NCI-H2171 (cell line): ENCODE data around the gene EIF4ENIF1.
A peak's percentile ranks its signal among the peaks of the same experiment; 100 is the strongest.
"Not testable (repeated sequence)": the region's sequence is repeated elsewhere in the genome, so short reads cannot be mapped to it uniquely, and the experiment has no call there.

Experiments used
- DNase-seq: peaks from one replicate; lab custom pipeline; 2025; lab: John Stamatoyannopoulos, UW

EIF4ENIF1 gene, protein sequence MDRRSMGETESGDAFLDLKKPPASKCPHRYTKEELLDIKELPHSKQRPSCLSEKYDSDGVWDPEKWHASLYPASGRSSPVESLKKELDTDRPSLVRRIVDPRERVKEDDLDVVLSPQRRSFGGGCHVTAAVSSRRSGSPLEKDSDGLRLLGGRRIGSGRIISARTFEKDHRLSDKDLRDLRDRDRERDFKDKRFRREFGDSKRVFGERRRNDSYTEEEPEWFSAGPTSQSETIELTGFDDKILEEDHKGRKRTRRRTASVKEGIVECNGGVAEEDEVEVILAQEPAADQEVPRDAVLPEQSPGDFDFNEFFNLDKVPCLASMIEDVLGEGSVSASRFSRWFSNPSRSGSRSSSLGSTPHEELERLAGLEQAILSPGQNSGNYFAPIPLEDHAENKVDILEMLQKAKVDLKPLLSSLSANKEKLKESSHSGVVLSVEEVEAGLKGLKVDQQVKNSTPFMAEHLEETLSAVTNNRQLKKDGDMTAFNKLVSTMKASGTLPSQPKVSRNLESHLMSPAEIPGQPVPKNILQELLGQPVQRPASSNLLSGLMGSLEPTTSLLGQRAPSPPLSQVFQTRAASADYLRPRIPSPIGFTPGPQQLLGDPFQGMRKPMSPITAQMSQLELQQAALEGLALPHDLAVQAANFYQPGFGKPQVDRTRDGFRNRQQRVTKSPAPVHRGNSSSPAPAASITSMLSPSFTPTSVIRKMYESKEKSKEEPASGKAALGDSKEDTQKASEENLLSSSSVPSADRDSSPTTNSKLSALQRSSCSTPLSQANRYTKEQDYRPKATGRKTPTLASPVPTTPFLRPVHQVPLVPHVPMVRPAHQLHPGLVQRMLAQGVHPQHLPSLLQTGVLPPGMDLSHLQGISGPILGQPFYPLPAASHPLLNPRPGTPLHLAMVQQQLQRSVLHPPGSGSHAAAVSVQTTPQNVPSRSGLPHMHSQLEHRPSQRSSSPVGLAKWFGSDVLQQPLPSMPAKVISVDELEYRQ

DNA sequence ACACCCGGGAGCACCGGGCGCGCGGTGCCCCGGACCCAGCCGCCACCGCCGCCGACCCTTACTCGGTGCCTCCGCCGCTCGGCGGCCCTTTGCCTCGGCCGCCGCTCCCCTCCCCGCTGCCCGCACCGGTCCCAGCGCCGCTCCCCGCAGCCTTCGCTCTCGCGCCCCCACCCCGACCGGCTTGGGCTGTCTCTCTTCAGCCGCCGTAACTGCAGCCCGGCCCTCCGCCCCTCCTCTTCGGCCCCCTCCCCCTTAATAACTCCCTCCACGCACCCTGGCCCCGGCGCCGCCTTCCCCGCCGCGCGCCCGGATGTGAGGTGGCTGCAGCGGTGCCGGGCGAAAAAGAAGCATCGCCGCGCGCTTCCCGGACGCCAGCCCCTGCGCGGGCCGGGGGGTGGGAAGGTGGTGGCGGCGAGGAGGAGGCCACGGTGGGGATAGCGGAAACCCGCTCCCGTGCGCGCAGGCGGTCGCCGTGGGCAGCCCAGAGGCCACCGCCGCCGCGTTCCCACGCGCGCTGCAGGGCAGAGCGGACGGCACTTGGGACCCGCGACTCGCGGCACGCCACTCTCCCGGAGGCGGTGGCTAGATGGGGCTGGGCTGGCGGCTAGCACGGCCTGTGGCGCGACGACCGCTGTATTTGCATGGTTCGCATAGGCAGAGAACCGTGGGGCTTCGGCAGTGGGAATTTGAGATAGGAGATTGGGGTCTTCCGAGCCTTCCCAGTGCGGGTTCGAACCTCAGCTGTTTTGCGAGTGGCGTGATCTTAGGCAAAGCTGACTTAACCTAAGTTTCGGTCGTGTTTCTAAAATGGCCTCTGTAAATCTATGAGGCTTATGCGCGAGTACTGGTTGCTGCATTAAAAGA lies at the start of gene EIF4ENIF1:
EIF4ENIF1 (minus strand) TSS at position 211 of the 864 bp plus-strand sequence. CDS start 1,124 bp downstream, outside the sequence.
- peak; percentile 86 for DNase-seq

DNA sequence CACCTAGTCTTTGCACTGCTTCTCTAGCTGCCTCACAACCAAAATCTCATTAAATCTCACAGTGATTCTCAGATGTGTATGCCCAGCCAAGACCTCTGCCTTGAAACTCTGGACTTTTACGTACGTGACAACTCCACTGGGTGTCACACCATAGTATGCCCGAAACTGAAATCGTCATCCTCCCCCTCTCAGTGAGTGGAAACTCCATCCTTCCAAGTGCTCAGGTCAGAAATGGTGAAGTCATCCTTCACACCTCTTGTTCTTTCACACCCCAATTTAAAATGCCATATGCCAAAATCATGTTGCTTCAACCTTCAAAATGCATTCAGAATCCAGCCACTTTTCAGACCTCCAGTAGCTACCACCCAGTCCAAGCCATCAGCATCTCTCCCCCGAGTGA lies 49.2 kb upstream of the EIF4ENIF1 start:
- no peak for DNase-seq

DNA sequence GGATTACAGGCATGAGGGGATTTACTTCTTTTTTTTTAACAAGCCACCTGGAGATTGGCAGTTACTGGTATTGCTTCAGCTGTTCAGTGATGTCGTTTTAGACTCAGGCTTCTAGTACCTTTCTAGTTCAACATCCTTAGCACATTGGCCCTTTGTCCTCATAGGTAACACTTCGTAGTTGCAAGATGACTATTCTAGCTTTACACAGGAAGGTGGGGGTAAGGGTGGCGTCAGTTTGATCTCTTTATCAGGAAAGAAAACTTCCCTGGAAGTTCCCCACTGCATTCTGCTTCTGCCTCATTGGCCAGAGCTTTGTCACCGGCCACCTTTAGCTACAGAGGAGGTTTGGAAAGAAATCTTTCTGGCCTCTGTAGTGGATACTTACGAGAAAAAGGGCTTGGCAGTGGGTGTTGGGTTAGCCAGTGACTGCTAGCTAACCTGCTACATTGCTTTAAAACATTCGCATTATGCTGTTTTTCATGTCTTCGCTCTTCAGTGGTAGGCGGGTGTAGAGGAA lies 47.4 kb upstream of the EIF4ENIF1 start:
- DNase-seq, result no peak

DNA sequence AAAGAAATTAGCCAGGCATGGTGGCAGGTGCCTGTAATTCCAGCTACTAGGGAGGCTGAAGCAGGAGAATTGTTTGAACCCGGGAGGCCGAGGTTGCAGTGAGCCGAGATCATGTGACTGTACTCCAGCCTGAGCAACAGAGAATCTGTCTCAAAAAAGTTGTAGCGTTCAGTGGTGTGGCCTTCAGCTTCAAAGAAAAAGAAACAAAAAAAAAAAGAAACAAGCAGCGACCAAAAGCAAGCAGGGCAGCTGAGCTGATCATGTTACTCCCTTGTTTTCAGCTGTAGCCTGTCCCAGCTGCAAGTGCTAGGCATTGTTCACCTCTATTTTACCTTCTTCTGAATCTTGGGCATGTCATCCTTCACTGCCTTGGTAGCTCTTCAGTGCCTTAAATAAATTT lies 43.7 kb upstream of the EIF4ENIF1 start:
- DNase-seq, result no peak

DNA sequence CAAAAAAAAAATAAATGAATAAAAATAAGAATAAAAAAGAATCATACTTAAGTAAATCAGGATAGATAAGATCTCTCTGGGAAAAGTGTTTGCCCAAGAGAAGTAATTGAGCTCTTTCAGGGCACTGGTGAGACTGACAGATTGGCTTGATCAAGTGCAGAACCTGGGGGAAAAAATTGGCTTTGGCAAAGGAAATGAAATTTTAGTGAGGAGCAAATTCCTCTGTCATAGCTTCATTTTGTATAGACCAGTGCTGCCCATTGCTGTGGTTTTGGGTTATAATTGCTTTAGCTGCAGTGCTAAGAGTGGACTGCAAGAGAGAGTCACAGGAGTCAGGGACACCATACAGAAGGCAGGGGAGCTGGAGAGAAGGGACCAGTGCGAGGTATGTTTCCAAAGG lies 42.4 kb upstream of the EIF4ENIF1 start:
- no peak for DNase-seq

DNA sequence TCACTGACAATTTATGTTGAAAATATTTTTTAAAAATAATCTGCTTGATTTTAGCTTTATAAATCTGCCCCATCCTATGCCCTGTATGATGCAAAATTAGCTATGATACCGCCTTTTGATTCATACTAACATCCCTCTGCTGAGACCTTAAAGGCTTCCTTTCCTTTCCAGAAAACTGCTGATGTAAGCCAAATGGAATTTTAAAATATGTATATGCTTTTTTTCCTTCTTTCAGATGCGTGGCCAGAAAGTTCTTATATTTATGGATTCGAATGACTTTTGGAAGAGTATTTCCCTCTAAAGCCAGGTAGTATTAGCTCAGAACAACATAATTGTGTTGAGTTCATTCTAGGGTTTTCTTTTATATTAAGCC lies 41.2 kb upstream of the EIF4ENIF1 start:
- DNase-seq, result no peak

DNA sequence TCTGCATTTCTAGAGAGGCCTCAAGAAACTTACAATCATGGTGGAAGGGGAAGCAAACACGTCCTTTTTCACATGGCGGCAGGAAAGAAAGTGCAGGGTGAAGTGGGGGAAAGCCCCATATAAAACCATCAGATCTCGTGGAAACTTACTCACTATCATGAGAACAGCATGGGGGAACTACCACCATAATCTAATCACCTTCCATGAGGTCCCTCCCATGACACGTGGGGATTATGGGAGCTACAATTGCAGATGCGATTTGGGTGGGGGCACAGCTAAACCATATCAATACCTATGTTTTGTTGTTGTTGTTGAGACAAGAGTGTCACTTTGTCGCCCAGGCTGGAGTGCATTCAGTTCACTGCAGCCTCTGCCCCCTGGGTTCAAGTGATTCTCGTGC lies 36.6 kb upstream of the EIF4ENIF1 start:
- no peak for DNase-seq

DNA sequence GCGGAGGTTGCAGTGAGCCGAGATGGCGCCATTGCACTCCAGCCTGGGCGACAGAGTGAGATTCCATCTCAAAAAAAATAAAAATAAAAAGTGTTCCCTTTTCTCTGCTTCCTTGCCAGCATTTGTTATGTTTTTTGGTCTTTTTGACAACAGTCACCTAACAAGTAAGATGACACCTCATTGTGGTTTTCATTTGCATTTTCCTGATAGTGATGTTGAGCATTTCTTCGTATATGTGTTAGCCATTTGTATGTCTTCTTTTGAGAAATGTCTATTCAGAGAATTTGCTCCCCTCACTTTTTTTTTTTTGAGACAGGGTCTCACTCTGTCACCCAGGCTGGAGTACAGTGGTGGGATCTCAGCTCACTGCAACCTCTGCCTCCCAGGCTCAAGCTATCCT lies 34.5 kb upstream of the EIF4ENIF1 start:
- not testable (repeated sequence) for DNase-seq

DNA sequence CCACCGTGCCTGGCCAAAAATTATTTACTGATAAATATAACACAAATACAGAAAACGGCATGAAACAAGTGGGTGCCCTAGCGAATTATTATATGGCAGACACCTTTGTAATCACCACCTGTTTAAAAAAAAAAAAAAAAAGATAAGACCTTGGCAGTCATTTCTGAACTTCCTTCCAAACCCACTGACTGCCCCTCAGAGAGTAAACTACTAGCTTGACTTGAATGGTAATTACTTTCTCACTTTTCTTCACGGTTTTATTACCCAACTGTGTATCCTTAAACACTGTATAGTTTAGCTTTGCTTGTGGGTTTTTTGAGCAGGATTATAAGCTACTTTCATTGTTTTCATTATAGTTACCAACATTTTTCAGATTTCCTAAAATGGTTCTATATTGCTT lies 30.4 kb upstream of the EIF4ENIF1 start:
- DNase-seq, result no peak

DNA sequence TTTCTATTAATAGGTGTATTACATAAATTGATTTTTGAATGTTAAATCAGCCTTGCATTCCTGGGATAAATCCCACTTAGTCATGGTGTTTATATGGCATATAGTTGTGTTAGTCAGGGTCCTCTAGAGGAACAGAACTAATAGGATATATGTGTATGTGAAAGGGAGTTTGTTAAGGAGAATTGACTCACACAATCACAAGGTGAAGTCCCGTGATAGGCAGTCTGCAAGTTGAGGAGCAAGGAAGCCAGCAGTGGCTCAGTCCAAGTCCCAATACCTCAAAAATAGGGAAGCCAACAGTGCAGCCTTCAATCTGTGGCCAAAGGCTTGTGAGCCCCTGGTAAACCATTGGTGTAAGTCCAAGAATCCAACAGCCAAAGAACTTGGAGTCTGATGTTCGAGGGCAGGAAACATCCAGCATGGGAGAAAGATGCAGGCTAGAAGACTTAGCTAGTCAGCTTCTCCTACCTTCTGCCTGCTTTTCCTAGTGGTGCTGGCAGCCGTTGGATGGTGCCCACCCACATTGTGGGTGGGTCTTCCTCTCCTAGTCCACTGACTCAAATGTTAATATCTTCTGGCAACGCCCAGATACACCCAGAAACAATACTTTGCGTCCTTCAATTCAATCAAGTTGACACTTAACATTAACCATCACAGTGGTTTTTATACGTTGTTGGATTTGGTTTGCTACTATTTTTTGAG lies 19.6 kb upstream of the EIF4ENIF1 start:
- DNase-seq, result no peak

DNA sequence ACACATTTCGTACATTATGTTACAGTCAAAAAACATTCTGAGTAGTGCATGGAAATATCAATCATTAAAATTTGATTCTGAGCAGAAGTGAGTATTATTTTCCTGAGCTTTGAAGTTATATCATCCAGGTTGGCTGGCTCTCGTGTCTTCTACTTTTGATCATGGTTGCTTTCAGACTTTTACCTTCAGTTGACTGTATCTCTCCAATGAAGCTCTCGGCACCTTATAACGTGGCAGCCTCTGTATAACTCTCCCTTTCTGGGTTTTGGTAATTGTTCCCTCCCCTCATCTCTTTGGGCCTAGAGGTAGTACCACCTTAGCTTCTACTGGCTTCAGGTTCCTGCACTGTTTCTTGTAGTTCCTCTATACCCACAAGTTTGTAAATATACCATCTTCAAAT lies 18.9 kb upstream of the EIF4ENIF1 start:
- DNase-seq, result no peak

DNA sequence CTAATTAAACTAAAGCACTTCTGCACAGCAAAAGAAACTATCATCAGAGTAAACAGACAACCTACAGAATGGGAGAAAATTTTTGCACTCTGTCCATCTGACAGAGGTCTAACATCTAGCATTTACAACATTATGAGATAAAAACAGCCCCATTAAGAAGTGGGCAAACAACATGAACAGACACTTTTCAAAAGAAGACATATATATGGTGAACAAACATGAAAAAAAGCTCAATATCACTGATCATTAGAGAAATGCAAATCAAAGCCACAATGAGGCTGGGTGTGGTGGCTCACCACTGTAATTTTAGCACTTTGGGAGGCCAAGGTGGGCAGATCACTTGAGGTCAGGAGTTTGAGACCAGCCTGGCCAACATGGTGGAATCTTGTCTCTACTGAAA lies 17.9 kb upstream of the EIF4ENIF1 start:
- not testable (repeated sequence) for DNase-seq

DNA sequence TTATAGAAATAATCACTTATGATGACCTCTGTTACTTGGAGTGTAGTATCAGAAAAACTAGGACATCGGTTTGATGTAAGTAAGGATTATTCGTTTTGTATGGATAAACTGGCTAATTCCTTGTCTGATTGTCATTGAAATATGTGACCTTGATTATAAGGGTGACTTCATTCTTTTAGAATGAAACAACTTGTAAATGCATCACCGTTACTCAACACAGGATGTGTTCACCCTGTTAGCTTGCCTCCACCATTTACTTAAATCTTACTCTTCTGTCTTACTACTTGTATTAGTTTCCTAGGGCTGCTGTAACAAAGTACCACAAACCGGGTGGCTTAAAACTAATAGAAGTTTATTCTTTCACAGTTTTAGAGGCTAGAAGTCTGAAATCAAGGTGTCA lies 14.6 kb upstream of the EIF4ENIF1 start:
- no peak for DNase-seq

DNA sequence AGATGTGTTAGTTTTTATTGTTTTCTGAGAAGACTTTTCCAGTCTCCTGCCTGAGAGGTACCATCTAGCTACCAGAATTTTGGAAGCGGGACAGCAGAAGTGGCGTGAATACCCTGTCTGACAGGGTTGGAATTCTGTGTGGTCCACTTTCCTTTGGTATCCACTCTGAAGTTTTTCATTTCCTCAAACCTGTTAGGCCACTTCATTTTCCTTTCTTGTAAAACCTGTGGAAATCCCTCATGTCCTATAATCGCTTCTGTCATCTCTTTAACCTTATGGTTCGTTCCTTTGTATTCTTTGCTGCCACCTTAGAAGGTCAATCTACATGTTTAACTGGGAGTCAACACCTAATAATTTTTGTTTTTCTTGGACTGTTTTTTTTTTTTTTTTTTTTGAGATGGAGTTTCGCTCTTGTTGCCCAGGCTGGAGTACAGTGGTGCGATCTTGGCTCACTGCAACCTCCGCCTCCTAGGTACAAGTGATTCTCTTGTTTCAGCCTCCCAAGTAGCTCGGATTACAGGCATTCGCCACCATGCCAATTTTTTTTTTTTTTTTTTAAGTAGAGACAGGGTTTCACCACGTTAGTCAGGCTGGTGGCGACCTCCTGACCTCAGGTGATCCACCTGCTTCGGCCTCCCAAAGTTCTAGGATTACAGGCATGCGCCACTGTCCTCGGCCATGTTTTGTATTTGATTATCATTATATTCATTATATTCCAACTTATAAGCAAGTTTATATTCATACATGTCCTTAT lies 13.7 kb upstream of the EIF4ENIF1 start:
- DNase-seq, result no peak

DNA sequence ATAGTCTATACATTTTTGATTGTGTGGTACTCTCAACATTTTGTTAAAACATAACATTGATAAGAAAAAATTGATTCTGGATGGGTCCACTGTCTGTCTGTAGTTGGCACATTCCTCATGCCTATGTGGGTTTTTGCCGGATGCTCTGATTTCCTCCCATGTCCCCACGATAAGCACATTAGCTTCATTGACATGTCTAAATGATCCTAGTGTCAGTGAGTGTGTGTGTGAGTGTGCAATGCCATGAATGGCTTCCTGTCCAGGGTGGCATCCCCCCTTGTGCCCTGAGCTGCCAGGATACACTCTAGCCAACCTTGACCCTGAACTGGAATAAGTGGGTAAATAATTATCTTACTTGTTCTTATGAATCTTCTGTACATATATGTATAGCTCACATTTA lies 12.1 kb upstream of the EIF4ENIF1 start:
- no peak for DNase-seq

DNA sequence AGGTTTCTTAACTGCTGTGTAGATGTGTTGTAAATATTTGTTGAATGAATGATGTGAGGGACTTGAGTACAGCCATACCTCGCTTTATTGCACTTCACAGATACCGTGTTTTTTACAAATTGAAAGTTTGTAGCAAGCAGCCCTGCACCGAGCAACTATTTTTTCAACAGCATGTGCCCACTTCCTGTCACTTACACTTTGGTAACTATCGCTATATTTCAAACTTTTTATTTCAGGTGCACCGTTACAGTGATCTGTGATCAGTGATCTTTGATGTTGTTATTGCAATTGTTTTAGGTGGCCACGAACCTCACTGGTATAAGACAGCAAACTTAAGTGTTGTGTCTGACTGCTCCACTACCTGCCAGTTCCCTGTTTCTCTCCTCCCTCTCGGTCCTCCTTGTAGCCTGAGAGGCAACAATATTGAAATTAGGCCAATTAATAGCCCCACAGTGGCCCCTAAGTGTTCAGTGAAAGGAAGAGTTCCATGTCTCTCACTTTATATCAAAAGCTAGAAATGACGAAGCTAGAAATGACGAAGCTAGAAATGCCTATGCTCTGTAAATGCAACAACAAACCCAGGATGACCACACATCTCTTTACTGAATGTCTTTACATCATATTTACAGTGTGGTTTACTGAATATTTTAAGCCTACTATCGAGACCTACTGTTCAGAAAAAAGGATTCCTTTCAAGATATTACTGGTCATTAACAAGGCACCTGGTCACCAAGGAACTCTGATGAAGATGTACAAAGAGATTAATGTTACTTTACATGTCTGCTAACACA lies 7.7 kb upstream of the EIF4ENIF1 start:
- no peak for DNase-seq

DNA sequence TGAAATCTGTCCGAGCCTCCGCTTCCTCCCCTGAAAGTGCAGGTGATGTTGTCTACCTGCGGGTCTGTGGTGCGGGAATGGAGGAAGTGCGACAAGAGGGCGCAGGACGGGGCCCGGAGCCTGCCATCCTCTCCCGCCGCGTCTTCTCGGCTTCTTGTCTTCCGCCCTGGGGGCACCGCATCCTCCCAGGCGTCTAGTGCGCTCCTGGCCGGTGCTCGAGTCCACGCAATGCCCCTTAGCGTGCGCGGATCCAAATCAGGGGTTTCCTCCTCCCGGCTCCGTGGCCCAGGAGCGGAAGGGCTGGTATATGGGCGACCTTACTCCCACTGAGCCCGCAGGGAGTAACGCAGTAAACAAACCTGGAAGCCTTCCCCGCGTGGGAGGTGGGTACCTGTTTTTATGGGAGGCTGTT lies 7.1 kb upstream of the EIF4ENIF1 start:
- no peak for DNase-seq

DNA sequence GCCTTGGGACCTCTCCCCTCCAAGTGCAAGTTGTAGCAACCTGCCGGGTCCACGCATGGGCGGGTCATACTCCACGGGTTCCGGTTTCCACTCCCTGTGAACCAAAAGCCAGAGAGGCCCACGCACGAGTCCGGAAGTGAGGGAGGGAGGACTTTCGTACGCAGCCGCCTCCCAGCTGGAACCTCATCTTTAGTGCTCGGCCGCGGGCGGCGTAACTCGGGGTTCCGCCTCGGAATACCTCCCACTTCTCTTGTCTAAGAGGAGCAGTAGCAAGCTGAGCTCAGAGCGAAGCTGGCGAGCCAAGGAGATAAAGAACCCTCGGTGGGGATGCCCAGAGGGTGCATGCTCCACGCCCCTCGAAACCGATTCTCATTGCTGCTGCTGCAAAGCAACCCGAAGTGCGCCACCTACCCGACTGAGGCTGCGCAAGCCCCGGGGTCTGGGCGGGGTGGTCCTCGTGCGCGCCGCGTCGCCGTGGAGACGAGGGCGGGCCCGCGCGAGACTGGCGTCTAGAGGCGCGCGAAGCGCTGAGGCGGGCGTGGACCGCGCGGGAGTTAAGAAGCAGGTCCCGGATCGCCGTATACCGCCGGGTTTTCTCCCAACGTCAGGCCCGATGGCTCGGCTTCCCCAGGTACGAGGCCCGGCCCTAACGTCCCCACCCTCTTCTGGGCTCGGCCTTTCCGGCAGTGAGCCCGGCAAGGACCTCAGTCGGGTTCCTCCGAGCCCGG lies 6.5 kb upstream of the EIF4ENIF1 start, which contains the start of gene SFI1:
SFI1 (plus strand) TSS at position 530 of the 728 bp plus-strand sequence. CDS start 11,749 bp downstream, outside the sequence.
- DNase-seq, result peak; percentile 88

DNA sequence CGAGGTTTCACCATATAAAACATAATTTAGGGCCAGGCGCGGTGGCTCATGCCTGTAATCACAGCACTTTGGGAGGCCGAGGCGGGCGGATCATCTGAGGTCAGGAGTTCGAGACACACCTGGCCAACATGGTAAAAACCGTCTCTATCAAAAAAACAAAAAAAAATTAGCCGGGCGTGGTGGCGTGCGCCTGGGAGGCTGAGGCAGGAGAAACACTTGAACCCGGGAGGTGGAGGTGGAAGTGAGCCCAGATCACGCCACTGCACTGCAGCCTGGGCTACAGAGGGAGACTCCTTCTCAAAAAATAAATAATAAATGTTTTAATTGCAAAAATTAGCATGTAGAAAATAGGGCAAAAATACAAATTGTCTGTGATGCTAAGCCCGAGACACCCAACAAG lies 5.7 kb upstream of the EIF4ENIF1 start:
- no peak for DNase-seq
